T-cell (primary cell): Measurements from ENCODE around the gene UNC13C. TPM values are rescaled to one million over a fixed set of nuclear protein-coding genes. Genes with fewer than 3 reads are reported as not detected.
A peak's percentile ranks its signal among the peaks of the same experiment; 100 is the strongest.
"Not testable (repeated sequence)": the region's sequence is repeated elsewhere in the genome, so short reads cannot be mapped to it uniquely, and the experiment has no call there.

ENCODE experiments used
- ATAC-seq, 4 experiments: fragments of 200-7000 bp in 3 of 4; fragments of 150-1000 bp in 1 of 4; cut with Tn5 transposase; replicated peaks in 1 of 4; 1 replicate in 3 of 4; 2 replicates in 1 of 4; pipeline ENCODE4 v1.10.0; 2021; ENCODE audit warnings: moderate library complexity in 3 of 4, mild to moderate bottlenecking in 2 of 4, moderate number of reproducible peaks in 1 of 4
- CTCF ChIA-PET, 2 donors: fragments of 300-600 bp; sonication (Branson Sonifier 250); formaldehyde crosslinking; loops; one replicate each; lab custom pipeline; 2022; ENCODE audit warnings: antibody characterized with exemption in 2 of 2; lab: Charles Lee
- POLR2A ChIA-PET, 2 donors: fragments of 300-600 bp; sonication (Branson Sonifier 250); formaldehyde crosslinking; loops; one replicate each; lab custom pipeline; 2022; ENCODE audit warnings: antibody characterized with exemption in 2 of 2; lab: Charles Lee
- DNase-seq, 35 experiments: peaks; one replicate each; pipeline versions ENCODE4 v3.0.0 to v3.0.0-alpha.2; 2013 to 2023
- H3K27ac ChIP-seq: one replicate; pipeline ENCODE4 v1.5.1; 2013; ENCODE audit warnings: low read length
- H3K27me3 ChIP-seq, 2 experiments: replicated peaks in 1 of 2; 1 replicate in 1 of 2; 2 replicates in 1 of 2; pipeline versions ENCODE4 v1.6.1 to v1.7.0; 2013; ENCODE audit warnings: low read length in 1 of 2, mixed read lengths in 1 of 2; ENCODE audit not compliant: control insufficient read depth in 2 of 2, insufficient read depth in 2 of 2; ENCODE audit errors: extremely low read depth in 1 of 2
- H3K36me3 ChIP-seq, 2 donors: 1 replicate in 1 of 2; 2 replicates in 1 of 2; pipeline versions ENCODE4 v1.6.1 to v1.7.0; 2013; ENCODE audit warnings: low read length in 1 of 2; ENCODE audit not compliant: control insufficient read depth in 2 of 2, insufficient read depth in 1 of 2; ENCODE audit errors: extremely low read depth in 1 of 2
- H3K4me1 ChIP-seq, 2 experiments: 1 replicate in 1 of 2; 2 replicates in 1 of 2; pipeline versions ENCODE4 v1.6.1 to v1.7.0; 2013; ENCODE audit warnings: low read length in 2 of 2, mixed read lengths in 1 of 2; ENCODE audit not compliant: insufficient read depth in 2 of 2, control insufficient read depth in 1 of 2; ENCODE audit errors: extremely low read depth in 1 of 2
- H3K4me3 ChIP-seq, 2 donors: 1 replicate in 1 of 2; 2 replicates in 1 of 2; pipeline versions ENCODE4 v1.5.1 to v1.7.0; 2013; ENCODE audit warnings: mild to moderate bottlenecking in 2 of 2, low read length in 1 of 2, moderate library complexity in 1 of 2; ENCODE audit not compliant: control insufficient read depth in 1 of 2; ENCODE audit errors: extremely low read depth in 1 of 2
- H3K9me3 ChIP-seq: 2 replicates; pipeline ENCODE4 v1.7.0; 2013
- H3K27ac Mint-ChIP-seq, 2 donors: one replicate each; pipeline ENCODE4 v1.8.0; 2020 to 2021; ENCODE audit warnings: mild to moderate bottlenecking in 2 of 2, mixed read lengths in 2 of 2
- H3K27me3 Mint-ChIP-seq, 2 donors: one replicate each; pipeline ENCODE4 v1.8.0; 2021 to 2022; ENCODE audit warnings: mixed read lengths in 2 of 2
- H3K36me3 Mint-ChIP-seq: one replicate; pipeline ENCODE4 v1.8.0; 2021; ENCODE audit warnings: mixed read lengths
- H3K4me1 Mint-ChIP-seq, 3 donors: one replicate each; pipeline ENCODE4 v1.8.0; 2020 to 2022; ENCODE audit warnings: mixed read lengths in 3 of 3, mild to moderate bottlenecking in 1 of 3
- H3K4me3 Mint-ChIP-seq, 3 donors: one replicate each; pipeline ENCODE4 v1.8.0; 2020 to 2022; ENCODE audit warnings: mild to moderate bottlenecking in 3 of 3, mixed read lengths in 3 of 3, moderate library complexity in 3 of 3
- H3K9me3 Mint-ChIP-seq, 3 donors: one replicate each; pipeline ENCODE4 v1.8.0; 2020 to 2022; ENCODE audit warnings: mixed read lengths in 3 of 3
- WGBS: methylation state at CpG from one replicate; pipeline ENCODE4 v1.1.5; 2013; ENCODE audit warnings: missing lambda C conversion rate; ENCODE audit not compliant: insufficient coverage; 5-methylcytosine and 5-hydroxymethylcytosine counted together
- total RNA-seq, 35 experiments: library from RNA in 6 of 35; stranded (reverse) in 6 of 35; fragments of 120-200 nt in 1 of 35; gene quantifications; one replicate each; pipeline versions ENCODE4 v1.2.1 to v1.2.4 and lab custom pipeline; 2013 to 2026

The UNC13C gene
- total RNA-seq, result not detected
- total RNA-seq (2013), result 0.06 TPM
- 0 to 0.21 (median 0) reads per million in 29 experiments for total RNA-seq (lab: John Stamatoyannopoulos, UW)

- CTCF ChIA-PET, result no interaction called here
- POLR2A ChIA-PET, result interaction anchor here in 1 of 2 donors (0.5 kb wide), 1 partner anchor 813 kb away, joined by 4 read pairs; no protein-coding TSS in a partner anchor
- no peaks in the 10 kb centered on the region for H3K36me3 Mint-ChIP-seq
These were observed at the start of gene UNC13C for GRCh38 chr15:53978253-53978906. TSS of gene UNC13C (plus strand) at chr15:53978441. CDS start at chr15:54012904, 34,463 bp downstream.

DNA sequence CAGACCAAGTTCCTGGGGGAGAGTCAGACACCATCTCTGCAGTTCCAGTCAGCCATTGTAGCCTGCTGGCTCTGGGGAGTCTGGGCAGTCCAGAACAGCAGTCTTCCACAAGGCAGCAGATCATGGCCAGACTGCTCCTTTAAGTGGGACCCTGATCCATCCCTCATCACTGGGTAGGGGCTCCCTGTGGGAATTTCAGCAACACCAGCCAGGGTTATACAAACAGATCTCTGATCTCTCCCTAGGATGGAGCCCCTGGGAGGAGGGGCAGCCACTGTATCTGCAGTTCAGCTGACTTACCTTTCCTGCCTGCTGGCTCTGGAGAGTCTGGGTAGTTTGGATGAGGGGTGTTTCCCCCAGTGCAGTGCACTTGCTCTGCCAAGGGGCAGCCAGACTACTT lies 42.1 kb upstream of the UNC13C start:
- Histone ChIP-seq H3K27me3 (no peaks in the 10 kb centered on the region), H3K9me3 (no peaks in the 10 kb centered on the region), H3K36me3 (no peaks in the 10 kb centered on the region), H3K27ac (no peak overlapping the region), H3K4me3 (no peak overlapping the region), H3K4me1 (no peaks in the 10 kb centered on the region)
- DNase-seq (no peak), ATAC-seq (no peak)
- H3K4me1 Mint-ChIP-seq, result no peaks in the 10 kb centered on the region
- no peaks in the 10 kb centered on the region for H3K36me3 Mint-ChIP-seq
- H3K4me3 Mint-ChIP-seq, result no peak overlapping the region
- H3K27me3 Mint-ChIP-seq, result no peaks in the 10 kb centered on the region
- ChIA-PET POLR2A (no interaction called here), CTCF (no interaction called here)
- H3K27ac Mint-ChIP-seq, result no peak overlapping the region
- H3K9me3 Mint-ChIP-seq, result peaks cover 29 to 38% (median 37%) of the 10 kb centered on the region in 3 donors

More at GRCh38 chr15:53978253-53978906, at the start of gene UNC13C:
- Mint-ChIP-seq H3K9me3 (no peaks in the 10 kb centered on the region), H3K4me1 (peaks cover 0 to 8% (median 6%) of the 10 kb centered on the region in 3 donors), H3K4me3 (peak within 1 kb of the TSS in 1 of 3 donors; percentile 17), H3K27ac (no peak within 1 kb of the TSS), H3K27me3 (peaks cover 23 to 30% of the 10 kb centered on the region in 2 donors)
- no peaks in the 10 kb centered on the region for H3K9me3 ChIP-seq
- no peak within 1 kb of the TSS for H3K27ac ChIP-seq
- peaks cover 5 to 8% of the 10 kb centered on the region in 2 experiments for H3K27me3 ChIP-seq
- 6% methylated on average over 25 of the region's 30 CpGs for WGBS
- H3K4me1 ChIP-seq, result no peaks in the 10 kb centered on the region
- no peak within 1 kb of the TSS for H3K4me3 ChIP-seq
- ATAC-seq (no peak), DNase-seq (no peak)
- no peaks in the 10 kb centered on the region for H3K36me3 ChIP-seq

- CTCF ChIA-PET, result not testable (repeated sequence)
- peaks cover 32 to 44% (median 42%) of the 10 kb centered on the region in 3 donors for H3K9me3 Mint-ChIP-seq
These were observed 40.6 kb upstream of the UNC13C start for GRCh38 chr15:53937632-53938031.

GRCh38 chr15:53950572-53950971 lies 27.7 kb upstream of the UNC13C start:
- Mint-ChIP-seq H3K27me3 (no peaks in the 10 kb centered on the region), H3K4me3 (no peak overlapping the region)
- POLR2A ChIA-PET, result interaction anchor here in 1 of 2 donors (0.7 kb wide), 1 partner anchor 88 kb away, joined by 5 read pairs; no protein-coding TSS in a partner anchor

More at GRCh38 chr15:53937632-53938031, 40.6 kb upstream of the UNC13C start:
- H3K4me3 Mint-ChIP-seq, H3K4me1 ChIP-seq, H3K27me3 Mint-ChIP-seq, H3K36me3 Mint-ChIP-seq, H3K4me1 Mint-ChIP-seq, H3K9me3 ChIP-seq, H3K27me3 ChIP-seq, H3K4me3 ChIP-seq, DNase-seq, ATAC-seq, H3K27ac Mint-ChIP-seq, H3K27ac ChIP-seq, POLR2A ChIA-PET, H3K36me3 ChIP-seq: not testable (repeated sequence)
- WGBS, result 60% methylated on average over 1 of the region's 2 CpGs

DNA sequence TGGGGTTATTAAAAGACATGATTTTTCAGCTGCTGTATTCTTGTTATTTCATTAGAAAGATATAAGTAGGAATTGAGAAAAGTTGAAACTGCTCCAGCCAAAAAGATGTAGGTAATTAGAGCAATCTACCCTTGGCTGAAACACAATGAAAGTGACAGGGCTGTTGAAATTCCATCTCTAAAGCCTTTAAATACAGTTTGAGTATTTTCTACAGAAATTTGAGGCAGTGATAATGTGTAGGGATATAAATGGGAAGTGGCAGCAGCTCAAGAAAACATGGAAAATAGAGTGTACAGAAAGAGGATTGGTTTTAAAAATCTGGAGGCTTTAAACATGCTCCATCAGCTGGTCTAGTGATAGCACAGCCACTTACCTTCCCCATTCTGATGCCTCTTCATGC lies 22.8 kb upstream of the UNC13C start:
- DNase-seq, result no peak
- Histone ChIP-seq H3K27me3 (no peaks in the 10 kb centered on the region), H3K9me3 (no peaks in the 10 kb centered on the region), H3K4me3 (no peak overlapping the region), H3K27ac (no peak overlapping the region), H3K36me3 (no peaks in the 10 kb centered on the region), H3K4me1 (no peaks in the 10 kb centered on the region)
- H3K9me3 Mint-ChIP-seq, result no peaks in the 10 kb centered on the region
- no peaks in the 10 kb centered on the region for H3K4me1 Mint-ChIP-seq
- H3K4me3 Mint-ChIP-seq, result no peak overlapping the region
- ATAC-seq, result no peak
- CTCF ChIA-PET, result no interaction called here
- no peaks in the 10 kb centered on the region for H3K36me3 Mint-ChIP-seq
- POLR2A ChIA-PET, result no interaction called here
- no peaks in the 10 kb centered on the region for H3K27me3 Mint-ChIP-seq
- no peak overlapping the region for H3K27ac Mint-ChIP-seq

More at GRCh38 chr15:53950572-53950971, 27.7 kb upstream of the UNC13C start:
- no CpG with 5 or more reads among the region's 3 CpGs for WGBS
- no peaks in the 10 kb centered on the region for H3K4me1 ChIP-seq
- no peak for DNase-seq
- Mint-ChIP-seq H3K9me3 (peaks cover 0 to 9% (median 3%) of the 10 kb centered on the region in 3 donors), H3K27ac (no peak overlapping the region), H3K4me1 (no peaks in the 10 kb centered on the region), H3K36me3 (no peaks in the 10 kb centered on the region)
- no peak overlapping the region for H3K27ac ChIP-seq
- no peak for ATAC-seq
- no peaks in the 10 kb centered on the region for H3K27me3 ChIP-seq
- no peaks in the 10 kb centered on the region for H3K9me3 ChIP-seq
- H3K36me3 ChIP-seq, result no peaks in the 10 kb centered on the region
- H3K4me3 ChIP-seq, result no peak overlapping the region
- CTCF ChIA-PET, result no interaction called here

DNA sequence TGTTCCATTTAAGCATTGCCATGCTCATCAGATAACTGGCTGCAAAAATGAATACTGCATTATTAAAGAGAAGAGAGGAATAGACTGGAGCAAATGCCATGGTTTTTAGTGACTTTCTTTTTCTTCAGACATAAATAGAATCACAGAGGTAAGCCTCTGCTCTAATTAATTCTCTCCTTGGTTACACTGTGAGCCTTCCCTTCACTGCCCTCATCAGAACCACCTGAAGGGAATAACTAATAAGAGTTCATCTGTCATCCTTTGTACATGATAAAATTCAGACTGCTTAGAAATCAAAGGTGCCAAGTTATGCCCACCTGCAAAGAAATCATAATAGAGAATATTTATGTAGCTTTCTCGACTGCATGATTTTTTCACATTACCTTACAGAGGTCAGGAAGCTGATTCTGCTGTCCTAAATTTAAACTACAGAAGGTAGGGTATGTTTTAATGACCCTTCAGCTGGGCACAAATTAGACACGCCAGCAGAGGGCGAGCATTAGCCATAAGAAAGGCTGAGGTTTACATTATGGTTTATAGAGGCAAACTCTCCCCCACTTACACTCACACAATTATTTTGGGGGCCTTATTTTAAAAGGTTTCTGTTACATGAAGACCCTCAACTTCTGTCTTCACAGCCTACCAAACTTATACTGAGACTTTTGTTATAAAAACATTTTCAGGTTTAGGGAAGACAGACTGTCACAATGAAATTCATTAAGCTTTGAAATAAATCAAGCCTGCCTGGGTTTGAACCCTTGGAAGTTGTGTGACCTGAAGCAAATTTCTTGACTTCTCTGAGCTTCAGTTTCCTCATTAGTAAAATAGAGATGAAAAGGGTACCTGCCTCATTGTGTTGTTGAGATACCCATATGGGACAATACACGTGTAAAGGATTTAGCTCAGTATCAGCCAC lies 15.3 kb upstream of the UNC13C start:
- H3K4me1 ChIP-seq, result no peaks in the 10 kb centered on the region
- WGBS, result no CpG with 5 or more reads among the region's 4 CpGs
- Mint-ChIP-seq H3K9me3 (no peaks in the 10 kb centered on the region), H3K36me3 (no peaks in the 10 kb centered on the region), H3K4me1 (no peaks in the 10 kb centered on the region), H3K27me3 (peaks cover 0 to 8% of the 10 kb centered on the region in 2 donors), H3K27ac (no peak overlapping the region), H3K4me3 (no peak overlapping the region)
- H3K36me3 ChIP-seq, result no peaks in the 10 kb centered on the region
- CTCF ChIA-PET, result interaction anchor here in 1 of 2 donors (0.9 kb wide), 1 partner anchor 1477 kb away, joined by 4 read pairs; no protein-coding TSS in a partner anchor
- no peak overlapping the region for H3K4me3 ChIP-seq
- POLR2A ChIA-PET, result no interaction called here
- ATAC-seq, result no peak
- peak in 4 of 35 experiments; percentile 1 to 17 (median 2) for DNase-seq
- peaks cover 0 to 3% of the 10 kb centered on the region in 2 experiments for H3K27me3 ChIP-seq
- no peaks in the 10 kb centered on the region for H3K9me3 ChIP-seq
- no peak overlapping the region for H3K27ac ChIP-seq
